ENCODE results near the gene TPM1. TPM values are rescaled to one million over a fixed set of nuclear protein-coding genes. Genes with fewer than 3 reads are reported as not detected.

Gene TPM1
- total RNA-seq, 1 donor from 2014 or later, result 229 TPM

GRCh38 chr15:63018639-63019038 lies 23.9 kb upstream of the TPM1 start:
- Histone ChIP-seq H3K4me3 (no peak overlapping the region), H3K36me3 (no peaks in the 10 kb centered on the region), H3K27me3 (no peaks in the 10 kb centered on the region), H3K4me1 (peaks cover 9% of the 10 kb centered on the region), H3K9me3 (no peaks in the 10 kb centered on the region), H3K27ac (no peak overlapping the region)
- ATAC-seq (no peak), DNase-seq (no peak)
- no peak for TF ChIP-seq CTCF (IDR thresholded peaks at IDR 0.05)
- intact Hi-C loops (cut with DNase I), result no loop called here

- ATAC-seq, result no peak
- Histone ChIP-seq H3K4me1 (peaks cover 9% of the 10 kb centered on the region), H3K9me3 (no peaks in the 10 kb centered on the region), H3K27ac (no peak overlapping the region), H3K4me3 (no peak overlapping the region), H3K36me3 (no peaks in the 10 kb centered on the region), H3K27me3 (no peaks in the 10 kb centered on the region)
- TF ChIP-seq CTCF (IDR thresholded peaks at IDR 0.05), result no peak
- no peak for DNase-seq
- intact Hi-C loops (cut with DNase I), result no loop called here
Measured at GRCh38 chr15:63019511-63020109, 22.9 kb upstream of the TPM1 start.

GRCh38 chr15:63020128-63020527 lies 22.4 kb upstream of the TPM1 start:
- ATAC-seq (no peak), DNase-seq (no peak)
- H3K27me3 ChIP-seq, result no peaks in the 10 kb centered on the region
- peaks cover 8% of the 10 kb centered on the region for H3K4me1 ChIP-seq
- H3K4me3 ChIP-seq, result no peak overlapping the region
- no peaks in the 10 kb centered on the region for H3K9me3 ChIP-seq
- no peak overlapping the region for H3K27ac ChIP-seq
- H3K36me3 ChIP-seq, result no peaks in the 10 kb centered on the region
- no peak for TF ChIP-seq CTCF (IDR thresholded peaks at IDR 0.05)
- intact Hi-C loops (cut with DNase I), result no loop called here

GRCh38 chr15:63020759-63021430 lies 21.7 kb upstream of the TPM1 start:
- no peak for DNase-seq
- Histone ChIP-seq H3K9me3 (no peaks in the 10 kb centered on the region), H3K36me3 (no peaks in the 10 kb centered on the region), H3K4me3 (no peak overlapping the region), H3K27me3 (no peaks in the 10 kb centered on the region), H3K27ac (no peak overlapping the region), H3K4me1 (peaks cover under 1% of the 10 kb centered on the region)
- no peak for ATAC-seq
- intact Hi-C loops (cut with DNase I), result no loop called here
- TF ChIP-seq CTCF (IDR thresholded peaks at IDR 0.05), result no peak

- H3K27me3 ChIP-seq, result no peaks in the 10 kb centered on the region
- intact Hi-C loops (cut with DNase I), result no loop called here
- no peak for DNase-seq
- TF ChIP-seq CTCF (IDR thresholded peaks at IDR 0.05), result no peak
- no peak overlapping the region for H3K27ac ChIP-seq
- H3K4me3 ChIP-seq, result no peak overlapping the region
- H3K9me3 ChIP-seq, result no peaks in the 10 kb centered on the region
- ATAC-seq, result no peak
- no peaks in the 10 kb centered on the region for H3K4me1 ChIP-seq
- H3K36me3 ChIP-seq, result no peaks in the 10 kb centered on the region
Measured at GRCh38 chr15:63022181-63022580, 20.4 kb upstream of the TPM1 start.

Measured in upper lobe of right lung (tissue), 1 donor.